Limb (tissue), 2 donors: ENCODE data around the gene IGFBP6.
"Not testable (repeated sequence)": the region's sequence is repeated elsewhere in the genome, so short reads cannot be mapped to it uniquely, and the experiment has no call there.

ENCODE experiments used
- DNase-seq, 2 donors: peaks; one replicate each; pipeline ENCODE4 v3.0.0-alpha.2; 2016; ENCODE audit errors: extremely low spot score in 2 of 2

Gene IGFBP6

DNA sequence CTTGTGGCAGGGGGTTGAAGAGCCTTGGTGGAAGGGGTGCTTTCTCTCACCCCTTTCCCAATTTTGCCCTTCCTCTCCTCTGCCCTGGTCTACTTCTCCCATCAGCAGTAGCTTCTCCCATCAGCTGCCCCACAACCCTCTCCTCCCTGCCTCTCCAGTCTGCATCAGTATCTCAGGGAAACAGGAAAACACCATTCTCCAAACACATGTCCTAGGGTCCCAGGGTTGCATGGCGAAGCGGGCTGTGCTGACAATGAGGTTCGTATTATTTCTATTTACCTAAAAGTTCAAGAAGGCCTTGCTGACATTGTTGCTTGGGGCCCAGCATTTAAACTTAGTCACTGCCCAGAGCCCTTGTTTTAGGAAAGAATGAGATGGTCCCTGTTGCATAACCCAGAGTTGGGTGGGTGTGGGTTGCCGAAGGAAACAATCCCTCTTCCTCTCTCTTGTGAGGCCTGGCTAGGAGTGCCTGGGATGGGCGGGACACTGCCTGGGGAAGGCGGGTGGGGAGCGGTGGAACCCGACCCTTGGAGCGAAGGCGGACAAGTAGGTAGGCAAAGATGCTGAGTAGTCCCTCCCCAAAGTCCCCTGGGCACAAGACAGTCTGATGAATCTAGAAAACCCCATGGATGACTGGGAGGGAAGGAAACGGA lies 1.3 kb upstream of the IGFBP6 start:
- peak in 1 of 2 donors; percentile 38 for DNase-seq

DNA sequence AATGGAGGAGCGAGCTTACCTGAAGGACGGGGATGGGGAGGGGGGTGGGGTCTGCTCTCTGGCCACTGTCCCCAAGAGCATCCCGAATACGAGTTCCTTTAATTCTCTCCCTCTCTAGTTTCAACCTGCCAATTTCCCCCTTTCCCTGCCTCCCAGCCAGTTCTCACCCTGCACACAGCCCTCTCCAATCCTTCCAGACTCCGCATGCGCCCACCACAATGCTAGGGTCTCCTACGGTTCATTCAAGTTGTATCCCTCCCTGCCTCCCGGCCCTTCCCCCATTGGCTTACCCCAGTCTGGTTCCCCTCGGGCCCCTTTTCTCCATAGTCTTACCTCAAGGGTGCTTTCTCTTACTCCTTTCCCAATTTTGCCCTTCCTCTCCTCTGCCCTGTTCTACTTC lies 708 bp upstream of the IGFBP6 start:
- no peak for DNase-seq

DNA sequence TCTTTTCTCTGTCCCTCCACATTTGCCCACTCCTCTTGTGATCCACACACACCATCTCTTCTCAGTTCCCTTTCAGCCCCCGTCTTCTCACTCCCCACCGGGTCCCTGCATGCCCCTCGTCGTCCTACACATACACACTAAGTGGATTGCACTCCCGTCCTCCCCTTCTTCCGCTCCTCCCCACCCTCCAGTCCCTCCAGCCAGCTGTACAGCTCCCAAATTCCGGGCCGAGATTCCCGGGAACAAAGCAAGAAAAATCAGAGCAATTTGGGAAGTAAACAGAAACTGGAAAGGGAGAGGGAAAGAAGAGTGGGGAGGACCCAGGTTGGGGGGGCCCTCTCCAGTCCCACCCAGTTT lies 282 bp upstream of the IGFBP6 start:
- peak in 1 of 2 donors; percentile 54 for DNase-seq

DNA sequence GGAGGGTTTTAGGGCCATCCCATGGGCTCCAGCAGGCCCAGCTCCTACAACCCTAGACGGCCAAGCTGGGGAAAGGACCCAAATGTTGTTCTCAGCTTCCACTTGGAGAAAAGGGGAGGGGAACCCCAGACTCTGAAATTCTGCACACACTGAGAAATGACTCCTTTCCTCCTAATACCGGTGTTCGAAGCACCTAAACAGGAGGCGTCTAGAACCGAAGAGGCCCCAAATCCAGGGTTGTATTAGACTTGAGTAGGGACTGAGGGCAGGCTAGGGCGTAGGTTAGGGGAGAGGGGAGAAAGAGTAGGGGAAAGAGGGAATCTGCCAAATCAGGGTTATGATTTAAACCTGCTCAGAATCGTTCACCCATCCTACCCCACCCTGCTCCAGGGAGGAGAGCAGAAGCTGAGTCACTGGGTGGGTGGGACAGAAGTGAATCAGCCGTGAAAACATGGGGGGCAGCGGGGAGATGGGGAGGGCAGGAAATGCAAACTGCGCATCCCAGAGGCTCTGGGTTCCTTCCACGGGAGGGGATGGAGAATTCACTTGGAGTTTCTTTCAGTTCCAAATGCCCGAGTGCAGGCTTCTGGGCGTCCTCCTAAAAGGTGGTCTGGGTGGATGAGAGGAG lies 1.0 kb downstream of the IGFBP6 start:
- DNase-seq, result no peak

DNA sequence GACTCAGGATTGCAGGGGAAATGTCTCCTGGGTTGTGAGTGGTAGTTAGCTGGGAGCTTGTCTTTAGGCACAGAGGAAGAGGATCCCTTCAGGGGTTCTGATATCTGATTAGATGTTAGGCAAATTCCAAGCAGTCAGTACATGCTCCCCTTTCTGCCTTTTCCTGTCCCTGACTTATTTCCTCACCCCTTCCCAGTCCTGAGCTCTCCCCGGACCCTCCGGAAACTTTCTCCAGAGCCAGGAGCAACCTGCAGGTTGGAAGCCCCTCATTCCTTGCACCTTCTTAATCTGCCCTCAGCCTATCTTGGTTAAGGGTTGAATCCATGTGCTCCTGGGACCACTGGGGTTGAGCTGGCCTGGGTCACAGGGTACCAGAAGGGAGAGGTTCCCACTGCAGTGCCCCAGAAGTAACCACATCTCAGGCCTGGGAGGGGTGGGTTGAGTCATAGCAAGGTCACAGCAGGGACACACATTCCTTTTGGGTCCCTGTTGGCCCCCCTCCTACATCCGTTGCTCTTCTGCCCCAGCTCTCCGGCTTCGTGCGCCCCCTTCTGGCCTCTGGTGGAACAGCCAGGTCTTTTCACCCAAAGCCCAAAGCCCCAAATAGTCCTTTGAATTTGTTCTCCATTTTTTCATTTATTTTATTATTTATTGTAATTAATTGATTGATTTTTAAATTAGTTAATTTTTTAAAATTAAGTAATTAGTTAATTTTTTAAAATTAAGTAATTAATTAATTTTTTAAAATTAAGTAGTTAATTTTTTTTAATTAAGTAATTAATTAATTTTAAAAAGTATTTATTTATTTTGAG lies 1.8 kb downstream of the IGFBP6 start:
- peak; percentile 90 to 91 for DNase-seq

DNA sequence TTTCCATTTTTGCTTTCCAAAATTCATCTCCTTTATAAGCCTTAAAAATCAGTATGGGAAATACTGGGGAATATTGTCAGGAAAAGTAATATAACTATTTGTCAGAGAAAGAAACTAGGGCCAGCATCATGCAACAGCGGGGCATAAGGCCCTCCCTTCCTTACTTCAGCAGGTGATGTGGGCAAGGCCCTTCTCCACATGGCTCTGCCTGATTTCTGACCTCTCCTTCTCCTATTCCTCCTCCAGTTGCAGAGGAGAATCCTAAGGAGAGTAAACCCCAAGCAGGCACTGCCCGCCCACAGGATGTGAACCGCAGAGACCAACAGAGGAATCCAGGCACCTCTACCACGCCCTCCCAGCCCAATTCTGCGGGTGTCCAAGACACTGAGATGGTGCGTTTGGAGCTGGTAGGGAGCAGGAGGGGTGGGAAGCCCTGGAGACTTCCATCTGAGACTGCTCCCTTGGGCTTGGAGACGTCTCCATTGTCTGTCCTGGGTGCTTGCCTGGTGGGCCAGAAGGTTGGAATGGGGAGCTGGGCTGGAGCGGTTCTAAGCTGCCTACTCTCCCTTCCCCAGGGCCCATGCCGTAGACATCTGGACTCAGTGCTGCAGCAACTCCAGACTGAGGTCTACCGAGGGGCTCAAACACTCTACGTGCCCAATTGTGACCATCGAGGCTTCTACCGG lies 3.1 kb downstream of the IGFBP6 start:
- DNase-seq, result no peak

DNA sequence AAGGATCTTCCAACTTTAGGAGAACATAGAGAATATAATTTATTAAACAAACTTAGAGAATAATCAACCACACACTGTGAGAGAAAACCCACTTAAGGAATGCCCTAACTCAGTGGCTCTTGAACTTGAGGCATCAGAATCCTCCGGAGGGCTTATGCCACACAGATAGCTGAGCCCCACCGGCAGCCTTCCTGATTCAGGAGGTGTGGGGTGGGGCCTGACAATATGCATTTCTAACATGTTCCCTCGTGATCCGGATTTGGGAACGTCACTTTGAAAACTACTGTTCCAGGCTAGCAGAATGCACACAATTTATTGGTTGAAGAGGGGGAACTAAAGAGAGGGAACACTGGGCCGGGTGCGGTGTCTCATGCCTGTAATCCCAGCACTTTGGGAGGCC lies 3.8 kb downstream of the IGFBP6 start:
- no peak for DNase-seq

DNA sequence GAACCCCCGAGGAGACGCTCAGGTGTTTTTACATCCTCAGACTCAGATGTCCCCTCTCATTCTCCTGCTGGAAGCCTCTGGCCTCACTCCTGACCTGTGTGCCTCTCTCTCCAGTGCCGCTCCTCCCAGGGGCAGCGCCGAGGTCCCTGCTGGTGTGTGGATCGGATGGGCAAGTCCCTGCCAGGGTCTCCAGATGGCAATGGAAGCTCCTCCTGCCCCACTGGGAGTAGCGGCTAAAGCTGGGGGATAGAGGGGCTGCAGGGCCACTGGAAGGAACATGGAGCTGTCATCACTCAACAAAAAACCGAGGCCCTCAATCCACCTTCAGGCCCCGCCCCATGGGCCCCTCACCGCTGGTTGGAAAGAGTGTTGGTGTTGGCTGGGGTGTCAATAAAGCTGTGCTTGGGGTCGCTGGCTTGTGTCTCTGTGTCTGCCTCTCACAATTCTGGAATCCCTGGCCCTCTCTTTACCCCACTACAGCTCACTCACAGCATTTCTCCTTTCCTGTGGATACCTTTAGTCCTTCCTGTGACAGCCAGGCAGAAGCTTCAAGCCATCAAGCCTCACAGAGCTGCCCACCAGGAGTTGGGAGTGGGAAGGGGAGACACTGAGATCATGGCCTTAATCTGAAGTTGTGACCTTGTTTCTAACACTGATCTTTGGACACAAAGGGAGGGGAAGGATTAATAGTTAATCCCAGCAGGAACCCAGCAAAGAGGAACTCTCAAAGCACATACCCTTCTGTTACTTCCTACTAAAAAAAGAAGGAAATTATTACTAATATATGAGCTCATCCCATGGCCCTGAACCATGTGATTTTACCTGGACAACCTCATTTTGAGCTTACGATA lies 4.7 kb downstream of the IGFBP6 start:
- no peak for DNase-seq

DNA sequence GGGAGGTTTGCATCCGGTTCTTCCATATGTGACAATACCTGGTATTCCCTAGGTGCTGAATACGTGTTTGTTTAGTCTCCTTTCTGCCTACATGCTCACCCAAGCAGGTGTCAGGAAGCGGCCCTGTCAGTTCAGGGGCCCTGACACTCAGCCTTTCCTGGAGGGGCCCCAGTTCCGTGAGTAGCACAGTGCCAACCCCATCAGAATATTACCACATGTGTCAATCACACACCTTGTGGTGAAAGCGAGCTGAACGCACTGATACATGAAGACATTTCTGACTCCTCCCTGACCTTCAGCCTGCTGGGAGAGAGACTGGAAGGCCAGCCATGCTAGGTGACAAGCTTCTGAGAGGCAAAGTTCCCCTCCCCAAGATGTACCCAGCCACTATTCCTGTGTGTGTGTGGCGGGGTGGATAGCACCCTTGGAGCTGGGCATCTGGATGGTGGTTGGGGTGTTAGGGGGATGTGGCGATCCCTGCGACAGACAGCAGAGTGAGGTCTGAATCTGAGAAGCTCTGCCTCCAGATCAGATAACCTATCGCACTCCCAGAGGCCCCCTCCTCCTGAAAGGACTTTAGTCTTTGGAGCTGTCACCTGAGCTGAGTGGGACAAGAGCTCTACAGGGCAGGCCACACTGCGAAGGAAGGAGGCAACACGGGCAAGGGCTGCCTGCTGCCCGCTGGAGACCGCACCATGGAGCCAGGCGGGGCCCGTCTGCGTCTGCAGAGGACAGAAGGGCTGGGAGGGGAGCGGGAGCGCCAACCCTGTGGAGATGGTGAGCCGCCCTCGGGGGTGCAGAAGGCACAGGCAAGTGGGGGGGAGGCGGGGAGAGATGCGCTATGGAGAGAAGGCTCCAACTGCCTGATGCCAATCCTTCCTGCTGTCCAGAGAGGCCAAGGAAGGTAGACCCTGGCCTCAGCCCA lies 5.7 kb downstream of the IGFBP6 start, which contains the start of gene SOAT2:
Gene SOAT2 (plus strand): TSS at position 604 of the 925 bp plus-strand sequence. CDS start 92 bp downstream, at position 696.
- no peak for DNase-seq

DNA sequence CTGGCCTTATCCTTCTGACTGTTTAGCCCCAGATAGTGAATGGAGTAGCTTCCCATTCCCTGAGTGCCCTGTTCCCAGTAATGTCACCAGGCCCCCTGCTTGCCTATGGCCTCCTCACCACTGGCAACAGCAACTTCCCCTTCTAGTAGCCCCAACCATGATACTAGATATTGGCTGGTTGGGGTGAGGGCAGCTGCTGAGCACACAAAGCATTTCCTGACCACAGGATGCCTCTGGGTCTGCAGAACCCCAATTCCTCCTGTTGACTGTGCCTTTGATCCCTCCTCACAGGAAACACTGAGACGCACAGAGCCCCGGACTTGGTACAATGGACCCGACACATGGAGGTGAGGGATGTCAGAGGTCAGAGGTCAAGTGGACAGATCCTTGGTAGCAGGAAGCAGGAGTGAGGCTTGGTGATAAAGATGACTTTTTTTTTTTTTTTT lies 6.4 kb downstream of the IGFBP6 start:
- DNase-seq, result no peak

DNA sequence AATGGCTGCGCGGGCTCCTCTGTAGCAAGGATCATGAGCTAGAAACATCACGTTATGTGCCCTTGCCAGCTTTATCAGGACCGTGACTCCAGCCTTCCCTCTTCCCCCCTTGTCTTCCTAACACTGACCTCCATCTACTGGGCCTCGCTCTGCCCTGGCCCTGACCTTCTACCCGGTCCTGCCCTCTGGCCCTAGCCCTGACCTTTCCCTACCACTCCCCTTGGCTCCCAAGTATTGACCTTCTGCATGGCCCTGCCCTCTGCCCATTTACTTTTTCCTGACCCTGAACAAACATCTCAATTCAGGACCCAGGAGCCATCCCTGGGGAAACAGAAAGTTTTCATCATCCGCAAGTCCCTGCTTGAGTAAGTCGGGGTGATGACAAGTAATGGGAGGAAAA lies 7.8 kb downstream of the IGFBP6 start:
- DNase-seq, result no peak

DNA sequence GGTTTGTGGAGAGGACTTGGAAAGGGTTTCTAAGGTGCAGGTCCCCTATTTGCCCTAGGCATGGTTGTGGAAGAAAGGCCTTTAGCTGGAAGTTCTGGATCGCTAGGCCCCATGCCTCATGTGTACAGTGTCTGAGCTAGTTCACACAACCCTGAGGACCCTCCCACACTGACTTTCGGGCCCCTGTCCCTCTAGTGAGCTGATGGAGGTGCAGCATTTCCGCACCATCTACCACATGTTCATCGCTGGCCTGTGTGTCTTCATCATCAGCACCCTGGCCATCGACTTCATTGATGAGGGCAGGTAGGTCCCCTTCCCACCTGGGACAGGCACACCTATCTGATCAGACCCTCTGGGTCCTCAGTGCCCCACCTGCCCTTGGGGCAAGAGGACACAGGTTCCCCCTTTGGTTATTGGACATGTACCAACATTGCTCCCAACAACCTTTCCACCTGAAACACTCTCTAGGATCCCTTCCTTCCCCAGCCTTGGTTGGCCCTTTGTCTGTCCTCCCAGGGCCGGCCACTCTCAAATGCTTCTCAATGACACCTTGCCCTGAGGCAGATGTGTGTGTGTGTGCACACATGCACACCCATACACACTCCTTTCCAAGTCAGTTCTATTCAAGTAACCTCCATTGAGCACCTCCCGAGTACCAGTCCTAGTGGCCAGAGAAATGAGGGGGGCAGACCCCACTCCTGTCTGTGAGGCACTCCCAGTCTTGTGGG lies 8.4 kb downstream of the IGFBP6 start:
- no peak for DNase-seq

DNA sequence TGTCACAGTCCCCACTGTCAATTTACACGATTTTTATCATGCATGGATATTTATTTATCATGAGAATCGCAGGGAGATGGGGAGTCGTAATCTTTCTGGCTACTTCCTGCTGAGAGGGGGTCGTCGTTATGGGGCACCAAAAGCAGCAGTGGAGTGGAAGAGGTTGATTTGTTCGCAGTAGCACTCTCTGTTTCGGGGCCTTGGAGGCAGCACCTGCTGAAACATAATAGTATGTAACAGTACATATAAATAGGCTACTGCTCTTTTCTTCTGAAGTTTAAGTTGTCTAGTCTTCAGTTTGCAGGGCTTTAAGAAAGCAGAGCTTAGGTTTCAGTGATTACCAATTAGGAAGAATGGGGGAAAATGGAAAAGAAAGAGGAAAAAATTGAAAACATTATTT lies 9.7 kb downstream of the IGFBP6 start:
- DNase-seq, result no peak

DNA sequence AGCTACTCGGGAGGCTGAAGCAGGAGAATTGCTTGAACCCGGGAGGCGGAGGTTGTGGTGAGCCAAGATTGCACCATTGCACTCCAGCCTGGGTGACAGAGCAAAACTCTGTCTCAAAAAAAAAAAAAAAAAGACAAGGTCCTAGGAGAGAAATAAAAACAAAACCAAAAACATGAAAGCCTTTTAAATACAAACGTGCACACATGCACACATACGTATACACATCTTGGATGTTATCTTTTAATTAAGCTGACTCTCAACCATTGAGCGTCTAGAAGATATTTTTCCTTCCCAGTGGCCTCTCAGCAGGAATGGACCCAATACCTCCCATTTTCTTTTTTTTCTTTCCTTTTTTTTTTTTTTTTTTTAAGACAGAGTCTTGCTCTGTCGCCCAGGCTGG lies 15.0 kb downstream of the IGFBP6 start:
- DNase-seq, result not testable (repeated sequence)

DNA sequence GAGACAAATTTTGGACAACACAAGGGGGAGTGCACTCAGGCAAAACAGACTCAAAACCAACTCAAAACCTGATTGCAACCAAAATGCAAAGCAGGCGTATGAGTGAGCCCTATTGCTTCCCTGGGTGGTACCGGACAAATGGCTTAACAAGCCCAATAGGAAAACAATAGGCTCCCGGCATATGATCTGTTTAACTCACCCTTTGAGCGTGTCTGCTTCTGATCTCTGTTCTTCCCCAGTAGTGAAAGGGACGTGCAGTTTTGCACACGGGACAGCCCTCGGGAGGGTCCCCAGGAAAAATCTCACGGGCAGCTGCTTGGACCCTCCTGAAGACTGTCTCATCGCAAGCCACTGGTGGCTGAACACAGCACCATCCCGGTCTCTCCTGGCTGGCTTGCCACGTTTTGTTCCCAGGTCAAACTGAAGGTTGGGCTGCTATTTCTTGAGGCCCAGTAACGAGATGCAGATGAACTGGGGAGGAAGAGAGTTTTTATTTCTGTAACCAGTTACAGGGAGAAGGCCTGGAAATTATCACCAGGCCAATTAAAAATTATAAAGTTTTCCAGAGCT lies 15.8 kb downstream of the IGFBP6 start:
- DNase-seq, result no peak

DNA sequence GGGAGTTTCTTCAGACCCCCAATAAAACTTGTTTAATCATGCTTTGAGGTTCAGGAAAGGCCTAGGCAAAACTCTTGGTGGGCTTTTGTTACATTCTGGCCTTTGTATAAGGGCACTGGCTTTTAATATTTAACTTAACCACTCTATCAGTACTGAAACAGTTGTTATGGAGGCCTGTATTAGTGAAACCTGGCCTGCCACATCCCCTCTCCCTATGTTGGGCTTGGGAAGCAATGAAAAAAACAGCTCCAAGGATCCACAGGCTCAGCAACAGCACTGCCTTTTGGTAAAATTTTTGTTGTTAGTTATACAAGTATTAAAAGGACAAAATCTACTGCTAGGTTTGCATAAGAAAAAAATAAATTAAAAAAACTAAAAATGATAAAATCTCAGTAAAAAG lies 16.5 kb downstream of the IGFBP6 start:
- no peak for DNase-seq

DNA sequence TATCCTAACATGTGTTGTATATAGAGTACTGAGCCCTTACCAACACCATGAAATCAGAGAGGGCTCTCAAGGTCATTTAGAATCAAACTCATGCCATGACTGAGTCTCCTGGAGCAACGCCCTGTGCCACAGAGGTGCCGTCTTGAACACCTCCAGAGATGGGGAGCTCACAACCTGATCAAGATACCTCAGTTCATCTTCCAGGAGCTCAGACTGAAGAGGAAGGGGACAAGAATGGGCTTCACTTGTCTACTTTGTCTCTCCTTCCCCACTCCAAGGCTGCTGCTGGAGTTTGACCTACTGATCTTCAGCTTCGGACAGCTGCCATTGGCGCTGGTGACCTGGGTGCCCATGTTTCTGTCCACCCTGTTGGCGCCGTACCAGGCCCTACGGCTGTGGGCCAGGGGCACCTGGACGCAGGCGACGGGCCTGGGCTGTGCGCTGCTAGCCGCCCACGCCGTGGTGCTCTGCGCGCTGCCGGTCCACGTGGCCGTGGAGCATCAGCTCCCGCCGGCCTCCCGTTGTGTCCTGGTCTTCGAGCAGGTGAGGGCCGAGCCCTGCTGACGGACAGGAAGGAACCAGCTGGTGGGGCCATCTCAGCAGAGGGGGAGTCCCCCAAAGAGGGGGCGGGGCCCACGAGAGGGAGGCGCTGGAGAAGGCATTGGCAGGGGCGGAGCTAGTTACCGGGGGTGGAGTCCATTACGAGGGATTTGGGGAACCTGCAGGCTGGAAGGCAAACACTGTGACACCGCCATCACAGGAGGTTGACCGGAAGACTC lies 17.8 kb downstream of the IGFBP6 start:
- DNase-seq, result no peak
